BE2C (cell line): ENCODE results near the gene PDE3A.

Source experiments
- DNase-seq: peaks from one replicate; pipeline ENCODE4 v3.0.0-alpha.2; 2020
- H3K27me3 ChIP-seq: fragments of 250-450 bp; sonication (Bioruptor Pico); 2 replicates; pipeline ENCODE4 v1.5.1; 2020; ENCODE audit warnings: mild to moderate bottlenecking
- H3K36me3 ChIP-seq: fragments of 250-450 bp; sonication (Bioruptor Pico); 2 replicates; pipeline ENCODE4 v1.5.1; 2020; ENCODE audit warnings: mild to moderate bottlenecking
- H3K4me1 ChIP-seq: fragments of 250-450 bp; sonication (Bioruptor Pico); 2 replicates; pipeline ENCODE4 v1.5.1; 2020
- H3K4me3 ChIP-seq: 2 replicates; pipeline ENCODE4 v1.5.1; 2011; ENCODE audit warnings: low read depth, low read length
- H3K9me3 ChIP-seq: fragments of 250-450 bp; sonication (Bioruptor Pico); 2 replicates; pipeline ENCODE4 v1.5.1; 2020
- CTCF ChIP-seq: IDR thresholded peaks from 2 replicates; pipeline ENCODE4 v1.5.1; 2012; ENCODE audit warnings: mild to moderate bottlenecking, low read depth, low read length

Gene PDE3A

GRCh38 chr12:20370014-20370386 is 1.7 kb downstream of the PDE3A start:
- TF ChIP-seq CTCF, result no peak
- H3K4me3 ChIP-seq, result peak overlapping the region; percentile 76
- no peak for DNase-seq

GRCh38 chr12:20370866-20371519 is 2.7 kb downstream of the PDE3A start:
- H3K36me3 ChIP-seq, result no peaks in the 10 kb centered on the region
- peaks cover 12% of the 10 kb centered on the region for H3K27me3 ChIP-seq
- no peaks in the 10 kb centered on the region for H3K9me3 ChIP-seq
- peak overlapping the region; percentile 76; the same call in 1 of the 2 replicates for H3K4me3 ChIP-seq
- H3K4me1 ChIP-seq, result peaks cover 13% of the 10 kb centered on the region
- no peak for DNase-seq
- TF ChIP-seq CTCF, result no peak

More at GRCh38 chr12:20370014-20370386, 1.7 kb downstream of the PDE3A start:
- H3K27me3 ChIP-seq, result peaks cover 12% of the 10 kb centered on the region
- no peaks in the 10 kb centered on the region for H3K9me3 ChIP-seq
- H3K4me1 ChIP-seq, result peaks cover 13% of the 10 kb centered on the region
- H3K36me3 ChIP-seq, result no peaks in the 10 kb centered on the region

- TF ChIP-seq CTCF, result no peak
- Histone ChIP-seq H3K27me3 (peaks cover 12% of the 10 kb centered on the region), H3K9me3 (no peaks in the 10 kb centered on the region), H3K4me3 (no peak overlapping the region), H3K4me1 (peaks cover 8% of the 10 kb centered on the region), H3K36me3 (no peaks in the 10 kb centered on the region)
- DNase-seq, result no peak
These were observed 4.2 kb downstream of the PDE3A start for GRCh38 chr12:20372326-20373096.

GRCh38 chr12:20374795-20375194 is 6.5 kb downstream of the PDE3A start:
- H3K27me3 ChIP-seq, result peaks cover 4% of the 10 kb centered on the region
- TF ChIP-seq CTCF, result no peak
- peaks cover 5% of the 10 kb centered on the region for H3K4me1 ChIP-seq
- no peaks in the 10 kb centered on the region for H3K9me3 ChIP-seq
- no peak for DNase-seq
- no peak overlapping the region for H3K4me3 ChIP-seq
- no peaks in the 10 kb centered on the region for H3K36me3 ChIP-seq

- Histone ChIP-seq H3K4me1 (peaks cover 5% of the 10 kb centered on the region), H3K36me3 (no peaks in the 10 kb centered on the region), H3K4me3 (no peak overlapping the region), H3K9me3 (no peaks in the 10 kb centered on the region), H3K27me3 (no peaks in the 10 kb centered on the region; the same call in 1 of the 2 replicates)
- DNase-seq, result no peak
- TF ChIP-seq CTCF, result no peak
These were observed 7.2 kb downstream of the PDE3A start for GRCh38 chr12:20375560-20375959.

- no peaks in the 10 kb centered on the region for H3K36me3 ChIP-seq
- peak; percentile 13 for DNase-seq
- peak; percentile 57 for TF ChIP-seq CTCF
- H3K27me3 ChIP-seq, result no peaks in the 10 kb centered on the region
- no peak overlapping the region for H3K4me3 ChIP-seq
- H3K4me1 ChIP-seq, result peaks cover 5% of the 10 kb centered on the region
- no peaks in the 10 kb centered on the region for H3K9me3 ChIP-seq
These were observed 8.6 kb downstream of the PDE3A start for GRCh38 chr12:20376984-20377383.
